MG63 (cell line): ENCODE results near the gene GTPBP10. TPM values are rescaled to one million over a fixed set of nuclear protein-coding genes. Genes with fewer than 3 reads are reported as not detected.
"Not testable (repeated sequence)": the region's sequence is repeated elsewhere in the genome, so short reads cannot be mapped to it uniquely, and the experiment has no call there.

ENCODE experiments used
- DNase-seq: peaks from one replicate; pipeline ENCODE4 v3.0.0-alpha.2; 2020
- H3K27me3 ChIP-seq: fragments of 250-450 bp; sonication (Bioruptor Pico); 2 replicates; pipeline ENCODE4 v1.5.1; 2020; ENCODE audit warnings: mild to moderate bottlenecking, moderate library complexity
- H3K36me3 ChIP-seq: fragments of 250-450 bp; sonication (Bioruptor Pico); 2 replicates; pipeline ENCODE4 v1.5.1; 2020; ENCODE audit warnings: mild to moderate bottlenecking, moderate library complexity
- H3K4me3 ChIP-seq: fragments of 250-450 bp; sonication (Bioruptor Pico); 2 replicates; pipeline ENCODE4 v1.5.1; 2020; ENCODE audit warnings: mild to moderate bottlenecking, moderate library complexity
- H3K9me3 ChIP-seq: fragments of 250-450 bp; sonication (Bioruptor Pico); 2 replicates; pipeline ENCODE4 v1.5.1; 2020; ENCODE audit warnings: mild to moderate bottlenecking, moderate library complexity
- total RNA-seq: library from RNA; depleted of rRNA; stranded (reverse); fragments of >200 nt; shearing (Covaris generic); gene quantifications from 2 replicates; pipeline ENCODE4 v1.2.3, GENCODE V29; 2014; ENCODE audit warnings: low replicate concordance; rRNA removed

Gene GTPBP10
- total RNA-seq, result 8.3 and 18.1 TPM in 2 replicates

GRCh38 chr7:90346336-90347125 is at the start of gene GTPBP10:
GTPBP10 (plus strand) TSS chr7:90346716; CDS start chr7:90346742, 26 bp downstream.
- DNase-seq, result peak; percentile 87
- Histone ChIP-seq H3K9me3 (no peaks in the 10 kb centered on the region), H3K4me3 (peak within 1 kb of the TSS; percentile 88), H3K27me3 (no peaks in the 10 kb centered on the region), H3K36me3 (no peaks in the 10 kb centered on the region; the same call in 1 of the 2 replicates)

GRCh38 chr7:90298145-90299038 is 48.1 kb upstream of the GTPBP10 start:
- H3K36me3 ChIP-seq, result no peaks in the 10 kb centered on the region
- H3K27me3 ChIP-seq, result no peaks in the 10 kb centered on the region
- H3K4me3 ChIP-seq, result no peak overlapping the region
- no peaks in the 10 kb centered on the region for H3K9me3 ChIP-seq
- no peak for DNase-seq

- no peaks in the 10 kb centered on the region for H3K9me3 ChIP-seq
These were observed 43.3 kb upstream of the GTPBP10 start for GRCh38 chr7:90303241-90303640.

GRCh38 chr7:90309872-90310271 is 36.6 kb upstream of the GTPBP10 start:
- no peak for DNase-seq
- Histone ChIP-seq H3K9me3 (no peaks in the 10 kb centered on the region), H3K36me3 (no peaks in the 10 kb centered on the region), H3K4me3 (no peak overlapping the region), H3K27me3 (no peaks in the 10 kb centered on the region)

More at GRCh38 chr7:90303241-90303640, 43.3 kb upstream of the GTPBP10 start:
- peak; percentile 9 for DNase-seq
- no peaks in the 10 kb centered on the region for H3K36me3 ChIP-seq
- H3K27me3 ChIP-seq, result no peaks in the 10 kb centered on the region
- H3K4me3 ChIP-seq, result no peak overlapping the region

GRCh38 chr7:90311175-90311574 is 35.3 kb upstream of the GTPBP10 start:
- Histone ChIP-seq H3K4me3 (no peak overlapping the region), H3K36me3 (no peaks in the 10 kb centered on the region), H3K27me3 (no peaks in the 10 kb centered on the region), H3K9me3 (no peaks in the 10 kb centered on the region)
- DNase-seq, result no peak

- H3K9me3 ChIP-seq, result no peaks in the 10 kb centered on the region
- no peaks in the 10 kb centered on the region for H3K27me3 ChIP-seq
- H3K4me3 ChIP-seq, result no peak overlapping the region
- no peak for DNase-seq
- no peaks in the 10 kb centered on the region for H3K36me3 ChIP-seq
These were observed 33.8 kb upstream of the GTPBP10 start for GRCh38 chr7:90312745-90313144.

- Histone ChIP-seq H3K4me3 (no peak overlapping the region), H3K9me3 (no peaks in the 10 kb centered on the region), H3K36me3 (no peaks in the 10 kb centered on the region), H3K27me3 (peaks cover 5% of the 10 kb centered on the region; the same call in 1 of the 2 replicates)
- no peak for DNase-seq
These were observed 32.6 kb upstream of the GTPBP10 start for GRCh38 chr7:90313907-90314306.

GRCh38 chr7:90320014-90320413 is 26.5 kb upstream of the GTPBP10 start:
- Histone ChIP-seq H3K36me3 (no peaks in the 10 kb centered on the region), H3K4me3 (no peak overlapping the region), H3K9me3 (no peaks in the 10 kb centered on the region), H3K27me3 (peaks cover 11% of the 10 kb centered on the region; the same call in 1 of the 2 replicates)
- no peak for DNase-seq

- no peaks in the 10 kb centered on the region for H3K36me3 ChIP-seq
- peaks cover 11% of the 10 kb centered on the region; the same call in 1 of the 2 replicates for H3K27me3 ChIP-seq
- no peak for DNase-seq
- H3K4me3 ChIP-seq, result no peak overlapping the region; the same call in 1 of the 2 replicates
- H3K9me3 ChIP-seq, result no peaks in the 10 kb centered on the region
These were observed 26.1 kb upstream of the GTPBP10 start for GRCh38 chr7:90320418-90320800.

- peak within 1 kb of the TSS; percentile 28 for H3K4me3 ChIP-seq
- H3K36me3 ChIP-seq, result no peaks in the 10 kb centered on the region
- DNase-seq, result peak; percentile 29
- no peaks in the 10 kb centered on the region for H3K9me3 ChIP-seq
- H3K27me3 ChIP-seq, result peaks cover 11% of the 10 kb centered on the region; the same call in 1 of the 2 replicates
These were observed 25.6 kb upstream of the GTPBP10 start, which contains the start of gene FAM237B for GRCh38 chr7:90320801-90321494. FAM237B (minus strand) TSS chr7:90321304; CDS start chr7:90319748, 1,556 bp downstream.

GRCh38 chr7:90322837-90323236 is 23.7 kb upstream of the GTPBP10 start:
- no peaks in the 10 kb centered on the region for H3K9me3 ChIP-seq
- no peak overlapping the region for H3K4me3 ChIP-seq
- peaks cover 11% of the 10 kb centered on the region; the same call in 1 of the 2 replicates for H3K27me3 ChIP-seq
- DNase-seq, result no peak
- no peaks in the 10 kb centered on the region for H3K36me3 ChIP-seq

- no peak overlapping the region for H3K4me3 ChIP-seq
- H3K27me3 ChIP-seq, result peaks cover 7% of the 10 kb centered on the region; the same call in 1 of the 2 replicates
- no peaks in the 10 kb centered on the region for H3K36me3 ChIP-seq
- DNase-seq, result no peak
- H3K9me3 ChIP-seq, result no peaks in the 10 kb centered on the region
These were observed 20.0 kb upstream of the GTPBP10 start for GRCh38 chr7:90326500-90326899.

GRCh38 chr7:90334193-90334843 is 12.2 kb upstream of the GTPBP10 start:
- H3K4me3 ChIP-seq, result no peak overlapping the region
- no peaks in the 10 kb centered on the region for H3K9me3 ChIP-seq
- no peak for DNase-seq
- H3K27me3 ChIP-seq, result no peaks in the 10 kb centered on the region
- H3K36me3 ChIP-seq, result no peaks in the 10 kb centered on the region

- not testable (repeated sequence) for H3K27me3 ChIP-seq, DNase-seq, H3K4me3 ChIP-seq, H3K36me3 ChIP-seq, H3K9me3 ChIP-seq
These were observed 11.6 kb upstream of the GTPBP10 start for GRCh38 chr7:90334926-90335325.

- Histone ChIP-seq H3K4me3 (no peak overlapping the region), H3K36me3 (no peaks in the 10 kb centered on the region), H3K27me3 (no peaks in the 10 kb centered on the region), H3K9me3 (no peaks in the 10 kb centered on the region)
- no peak for DNase-seq
These were observed 9.4 kb upstream of the GTPBP10 start for GRCh38 chr7:90337106-90337505.

GRCh38 chr7:90345016-90345415 is 1.5 kb upstream of the GTPBP10 start:
- Histone ChIP-seq H3K36me3 (no peaks in the 10 kb centered on the region; the same call in 1 of the 2 replicates), H3K27me3 (no peaks in the 10 kb centered on the region), H3K9me3 (no peaks in the 10 kb centered on the region), H3K4me3 (no peak overlapping the region)
- DNase-seq, result no peak
